ENCODE data around the gene NWD2.

Gene NWD2

GRCh38 chr4:37304612-37305011, 60.1 kb downstream of the NWD2 start:
- no peak for DNase-seq (ENCODE audit: low read depth)

- DNase-seq (ENCODE audit: low read depth): no peak
Measured at GRCh38 chr4:37305984-37306383, 61.4 kb downstream of the NWD2 start.

- no peak for DNase-seq (ENCODE audit: low read depth)
Measured at GRCh38 chr4:37317104-37317643, 72.6 kb downstream of the NWD2 start.

GRCh38 chr4:37320513-37321235, 76.1 kb downstream of the NWD2 start:
- no peak for DNase-seq (ENCODE audit: low read depth)

GRCh38 chr4:37322122-37322521, 77.6 kb downstream of the NWD2 start:
- DNase-seq (ENCODE audit: low read depth): no peak

GRCh38 chr4:37324546-37324945, 80.0 kb downstream of the NWD2 start:
- no peak for DNase-seq (ENCODE audit: low read depth)

- DNase-seq (ENCODE audit: low read depth): no peak
Measured at GRCh38 chr4:37326852-37327251, 82.3 kb downstream of the NWD2 start.

GRCh38 chr4:37338972-37339371, 94.4 kb downstream of the NWD2 start:
- DNase-seq (ENCODE audit: low read depth): no peak

GRCh38 chr4:37358748-37359147, 114.2 kb downstream of the NWD2 start:
- no peak for DNase-seq (ENCODE audit: low read depth)

GRCh38 chr4:37359261-37359660, 114.7 kb downstream of the NWD2 start:
- no peak for DNase-seq (ENCODE audit: low read depth)

- DNase-seq (ENCODE audit: low read depth): no peak
Measured at GRCh38 chr4:37365888-37366287, 121.3 kb downstream of the NWD2 start.

- DNase-seq (ENCODE audit: low read depth): no peak
Measured at GRCh38 chr4:37367901-37368300, 123.4 kb downstream of the NWD2 start.

GRCh38 chr4:37370052-37370451, 125.5 kb downstream of the NWD2 start:
- no peak for DNase-seq (ENCODE audit: low read depth)

GRCh38 chr4:37381040-37381668, 136.6 kb downstream of the NWD2 start:
- no peak for DNase-seq (ENCODE audit: low read depth)

GRCh38 chr4:37383579-37384229, 139.2 kb downstream of the NWD2 start:
- no peak for DNase-seq (ENCODE audit: low read depth)

GRCh38 chr4:37385424-37385823, 140.9 kb downstream of the NWD2 start:
- DNase-seq (ENCODE audit: low read depth): no peak

- no peak for DNase-seq (ENCODE audit: low read depth)
Measured at GRCh38 chr4:37388681-37389365, 144.3 kb downstream of the NWD2 start.

- DNase-seq (ENCODE audit: low read depth): no peak
Measured at GRCh38 chr4:37389366-37389765, 144.8 kb downstream of the NWD2 start.

- DNase-seq (ENCODE audit: low read depth): no peak
Measured at GRCh38 chr4:37389967-37390580, 145.5 kb downstream of the NWD2 start.

GRCh38 chr4:37392521-37393255, 148.1 kb downstream of the NWD2 start:
- DNase-seq (ENCODE audit: low read depth): no peak

GRCh38 chr4:37393321-37393720, 148.8 kb downstream of the NWD2 start:
- no peak for DNase-seq (ENCODE audit: low read depth)

Data from activated T-cell treated with anti-CD3 and anti-CD28 coated beads for 1 hour (primary cell).